ENCODE data around the gene TUBA8.

TUBA8 gene

DNA sequence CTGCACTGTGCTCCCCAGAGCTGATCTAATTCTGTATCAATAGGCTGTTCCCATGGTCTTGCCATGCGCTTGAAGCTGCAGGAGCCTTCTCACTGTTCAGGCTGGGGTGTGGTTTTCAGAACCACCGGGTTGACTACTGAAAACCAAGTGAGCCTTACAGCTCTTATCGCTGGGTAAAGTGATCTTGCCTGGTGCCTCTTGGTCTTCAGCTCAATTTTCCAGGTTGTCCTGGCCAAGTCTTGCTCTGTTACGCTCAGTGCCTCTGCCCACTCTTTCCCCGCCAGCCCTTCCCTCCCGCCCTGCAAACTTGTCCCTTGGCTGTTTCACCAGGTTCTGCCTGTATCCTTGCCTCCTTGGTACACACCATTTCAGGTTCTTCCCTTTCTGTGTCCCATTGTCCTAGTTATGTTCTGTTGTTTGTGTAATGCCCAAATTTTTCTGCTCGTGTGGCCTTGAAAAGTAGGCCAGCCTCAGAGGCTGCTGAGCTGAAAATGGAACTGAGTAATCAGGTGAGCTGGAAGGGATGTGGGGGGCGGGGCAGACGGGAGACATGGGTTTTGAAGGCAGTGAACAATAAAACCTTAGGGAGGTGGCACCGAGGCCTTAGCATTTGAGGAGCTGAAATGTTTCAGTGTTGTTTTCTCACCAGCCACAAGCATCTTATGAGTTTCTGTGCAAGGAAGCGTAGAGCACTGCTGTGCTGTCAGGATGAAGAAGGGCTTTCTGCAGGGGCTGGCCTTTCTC is 21.6 kb upstream of the TUBA8 start:
- Histone ChIP-seq H3K27ac (no peak overlapping the region), H3K4me3 (ENCODE audit: low read depth, low read length) (no peak overlapping the region), H3K27me3 (replicated peaks) (no peaks in the 10 kb centered on the region), H3K36me3 (replicated peaks) (peaks cover 36% of the 10 kb centered on the region)
- TF ChIP-seq, protein P1, sequence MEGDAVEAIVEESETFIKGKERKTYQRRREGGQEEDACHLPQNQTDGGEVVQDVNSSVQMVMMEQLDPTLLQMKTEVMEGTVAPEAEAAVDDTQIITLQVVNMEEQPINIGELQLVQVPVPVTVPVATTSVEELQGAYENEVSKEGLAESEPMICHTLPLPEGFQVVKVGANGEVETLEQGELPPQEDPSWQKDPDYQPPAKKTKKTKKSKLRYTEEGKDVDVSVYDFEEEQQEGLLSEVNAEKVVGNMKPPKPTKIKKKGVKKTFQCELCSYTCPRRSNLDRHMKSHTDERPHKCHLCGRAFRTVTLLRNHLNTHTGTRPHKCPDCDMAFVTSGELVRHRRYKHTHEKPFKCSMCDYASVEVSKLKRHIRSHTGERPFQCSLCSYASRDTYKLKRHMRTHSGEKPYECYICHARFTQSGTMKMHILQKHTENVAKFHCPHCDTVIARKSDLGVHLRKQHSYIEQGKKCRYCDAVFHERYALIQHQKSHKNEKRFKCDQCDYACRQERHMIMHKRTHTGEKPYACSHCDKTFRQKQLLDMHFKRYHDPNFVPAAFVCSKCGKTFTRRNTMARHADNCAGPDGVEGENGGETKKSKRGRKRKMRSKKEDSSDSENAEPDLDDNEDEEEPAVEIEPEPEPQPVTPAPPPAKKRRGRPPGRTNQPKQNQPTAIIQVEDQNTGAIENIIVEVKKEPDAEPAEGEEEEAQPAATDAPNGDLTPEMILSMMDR (IDR thresholded peaks at IDR 0.05; ENCODE audit: low read depth, low read length, missing control alignments): no peak
- in situ Hi-C loops (cut with HindIII; ENCODE audit: low pct_ligation_motif_present, low sequenced_read_pairs): no loop called here
- DNase-seq: no peak

DNA sequence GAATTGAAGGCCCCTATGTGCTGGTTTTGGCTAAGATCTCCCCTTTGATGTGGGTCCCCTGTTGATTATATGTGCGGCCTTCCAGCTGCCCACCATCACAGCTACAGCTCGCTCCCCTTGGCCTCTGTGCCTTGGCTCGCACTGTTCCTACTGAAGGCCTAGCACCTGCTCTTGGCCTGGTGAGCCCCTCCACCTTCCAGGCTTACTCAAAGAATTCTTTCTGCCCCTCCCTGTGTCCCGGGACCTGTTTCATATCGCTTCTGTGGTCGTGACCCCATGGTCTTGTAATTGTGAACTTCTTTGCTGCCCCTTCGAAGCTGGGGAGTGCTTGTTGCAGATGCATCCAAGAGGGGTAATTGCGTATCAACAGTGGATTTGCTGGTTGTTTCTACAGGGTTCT is 20.3 kb upstream of the TUBA8 start:
- no peak for DNase-seq
- TF ChIP-seq, protein P1 (IDR thresholded peaks at IDR 0.05; ENCODE audit: low read depth, low read length, missing control alignments): no peak
- in situ Hi-C loops (cut with HindIII; ENCODE audit: low pct_ligation_motif_present, low sequenced_read_pairs): no loop called here
- Histone ChIP-seq H3K4me3 (ENCODE audit: low read depth, low read length) (no peak overlapping the region), H3K27me3 (replicated peaks) (no peaks in the 10 kb centered on the region), H3K36me3 (replicated peaks) (peaks cover 29% of the 10 kb centered on the region), H3K27ac (no peak overlapping the region)

DNA sequence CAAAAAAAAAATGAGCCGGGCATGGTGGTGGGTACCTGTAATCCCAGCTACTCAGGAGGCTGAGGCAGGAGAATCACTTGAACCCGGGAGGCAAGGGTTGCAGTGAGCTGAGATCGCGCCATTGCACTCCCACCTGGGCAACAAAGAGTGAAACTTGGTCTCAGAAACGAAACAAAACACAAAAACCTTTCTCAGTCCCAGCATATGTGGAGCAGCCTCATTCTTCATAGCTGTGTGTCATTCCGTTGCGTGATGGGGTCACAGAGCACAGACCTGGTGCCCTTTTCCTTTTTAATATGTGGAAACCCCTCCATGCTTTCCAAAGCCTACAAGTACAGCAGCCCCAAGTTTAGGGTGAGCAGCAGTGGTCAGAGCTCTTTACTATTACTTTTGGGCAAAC is 19.1 kb upstream of the TUBA8 start:
- Histone ChIP-seq H3K36me3 (replicated peaks) (peaks cover 24% of the 10 kb centered on the region), H3K27me3 (replicated peaks) (no peaks in the 10 kb centered on the region), H3K27ac (no peak overlapping the region), H3K4me3 (ENCODE audit: low read depth, low read length) (no peak overlapping the region)
- in situ Hi-C loops (cut with HindIII; ENCODE audit: low pct_ligation_motif_present, low sequenced_read_pairs): no loop called here
- no peak for DNase-seq
- TF ChIP-seq, protein P1 (IDR thresholded peaks at IDR 0.05; ENCODE audit: low read depth, low read length, missing control alignments): no peak

DNA sequence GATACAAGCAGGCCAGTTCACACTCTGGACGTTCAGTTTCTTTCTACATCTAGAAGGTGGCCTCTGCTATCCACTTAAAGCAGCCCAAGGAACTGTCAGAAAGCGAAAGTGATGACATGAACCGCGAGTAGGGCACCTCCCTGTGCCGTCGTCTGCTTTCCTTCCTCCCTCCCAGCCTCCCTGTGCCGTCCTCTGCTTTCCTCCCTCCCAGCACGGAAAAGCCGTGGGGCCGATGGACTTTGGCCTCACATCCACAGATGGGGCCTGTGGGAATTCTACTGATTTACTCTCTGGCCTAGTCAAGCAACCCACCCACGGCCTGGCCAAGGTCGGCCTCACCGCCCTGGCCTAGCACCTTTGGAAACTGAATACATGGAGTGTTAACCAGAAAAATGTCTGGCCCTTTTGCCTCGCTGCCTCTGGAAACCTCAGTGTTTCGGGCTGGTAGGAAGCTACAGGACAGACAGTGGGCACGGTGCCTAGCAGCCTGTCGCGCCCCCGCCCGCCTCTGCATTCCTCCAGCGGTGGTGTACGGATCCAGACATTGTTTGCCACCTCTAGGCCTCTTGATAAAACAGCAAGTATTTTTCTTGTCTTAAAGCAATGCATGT is 18.6 kb upstream of the TUBA8 start:
- in situ Hi-C loops (cut with HindIII; ENCODE audit: low pct_ligation_motif_present, low sequenced_read_pairs): no loop called here
- TF ChIP-seq, protein P1 (IDR thresholded peaks at IDR 0.05; ENCODE audit: low read depth, low read length, missing control alignments): no peak
- no peak for DNase-seq
- no peaks in the 10 kb centered on the region for H3K27me3 ChIP-seq (replicated peaks)
- peak overlapping the region; percentile 26 for H3K4me3 ChIP-seq (ENCODE audit: low read depth, low read length)
- peak overlapping the region; percentile 33 for H3K27ac ChIP-seq
- peaks cover 22% of the 10 kb centered on the region for H3K36me3 ChIP-seq (replicated peaks)

DNA sequence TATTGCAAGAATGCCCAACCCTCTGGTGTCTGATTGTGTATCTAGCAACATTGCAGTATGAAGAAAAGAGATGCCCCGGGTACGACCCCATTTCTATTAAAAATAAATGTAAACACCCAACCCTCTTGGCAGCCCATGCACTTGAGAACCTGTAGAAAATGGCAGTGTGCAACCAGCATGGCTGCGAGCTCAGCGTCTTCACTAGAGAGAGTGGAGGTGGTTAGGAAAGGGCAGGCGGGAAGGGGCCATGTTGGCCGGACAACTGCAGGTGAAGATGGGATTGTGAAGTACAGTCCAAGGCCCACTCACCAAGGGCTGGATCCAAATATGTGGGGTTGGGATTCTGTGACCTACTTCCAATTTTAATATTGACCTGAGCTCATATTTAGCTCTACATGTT is 16.9 kb upstream of the TUBA8 start:
- Histone ChIP-seq H3K27me3 (replicated peaks) (no peaks in the 10 kb centered on the region), H3K27ac (no peak overlapping the region), H3K36me3 (replicated peaks) (peaks cover 8% of the 10 kb centered on the region), H3K4me3 (ENCODE audit: low read depth, low read length) (no peak overlapping the region)
- TF ChIP-seq, protein P1 (IDR thresholded peaks at IDR 0.05; ENCODE audit: low read depth, low read length, missing control alignments): no peak
- in situ Hi-C loops (cut with HindIII; ENCODE audit: low pct_ligation_motif_present, low sequenced_read_pairs): no loop called here
- no peak for DNase-seq

All from brain microvascular endothelial cell (primary cell).